Measurements from ENCODE around the gene MADCAM1. TPM values are rescaled to one million over a fixed set of nuclear protein-coding genes. Genes with fewer than 3 reads are reported as not detected.

The MADCAM1 gene
- total and polyA plus RNA-seq, 2 of the 8 experiments (the other 6 are each of a cell fraction or from before 2014, with no cell fraction given): 2.3 to 3.0 TPM

- TF ChIP-seq KDM5A (IDR thresholded peaks at IDR 0.05; ENCODE audit: low read length) (no peak), GABPA (IDR thresholded peaks at IDR 0.05; ENCODE audit: borderline replicate concordance, insufficient read depth, low read length) (peak; percentile 11; the same call in 1 of the 2 replicates), HDAC2 (IDR thresholded peaks at IDR 0.05; ENCODE audit: borderline replicate concordance in 1 of 2, low read depth in 2 of 2, low read length in 2 of 2) (0 out of 4 replicates have a peak, but pooled peaks of 1 of the 2 experiments have one; percentile 25), SRF (IDR thresholded peaks at IDR 0.05; ENCODE audit: low read depth, low read length) (no peak), SP1 (IDR thresholded peaks at IDR 0.05; ENCODE audit: low read depth, low read length) (peak; percentile 50; the same call in 1 of the 2 replicates), TAF1 (IDR thresholded peaks at IDR 0.05; ENCODE audit: low read depth, low read length) (peak; percentile 25; the same call in 1 of the 2 replicates), CTCF (IDR thresholded peaks at IDR 0.05; ENCODE audit: control extremely low read depth in 1 of 3, insufficient read depth in 1 of 3, low read depth in 1 of 3, low read length in 3 of 3) (peak; percentile 93 to 99 (median 97)), HDAC6 (IDR thresholded peaks at IDR 0.05; ENCODE audit: low read depth, low read length) (no peak), JUND (IDR thresholded peaks at IDR 0.05; ENCODE audit: low read length) (no peak), E2F6 (IDR thresholded peaks at IDR 0.05) (no peak), PHF8 (conservative IDR thresholded peaks at IDR 0.05; ENCODE audit: low read depth, low read length) (peak; percentile 20; the same call in 1 of the 2 replicates), MAFK (IDR thresholded peaks at IDR 0.05; ENCODE audit: low read depth, low read length) (no peak), CHD2 (IDR thresholded peaks at IDR 0.05; ENCODE audit: low read length) (no peak), SAP30 (IDR thresholded peaks at IDR 0.05; ENCODE audit: insufficient read depth, insufficient replicate concordance, low read length) (no peak), RNF2 (IDR thresholded peaks at IDR 0.05; ENCODE audit: borderline replicate concordance, low read depth, low read length, missing control alignments, poor library complexity, severe bottlenecking) (no peak), USF2 (IDR thresholded peaks at IDR 0.05; ENCODE audit: low read length) (no peak)
- TF ChIP-seq, protein P1, sequence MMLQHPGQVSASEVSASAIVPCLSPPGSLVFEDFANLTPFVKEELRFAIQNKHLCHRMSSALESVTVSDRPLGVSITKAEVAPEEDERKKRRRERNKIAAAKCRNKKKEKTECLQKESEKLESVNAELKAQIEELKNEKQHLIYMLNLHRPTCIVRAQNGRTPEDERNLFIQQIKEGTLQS (IDR thresholded peaks at IDR 0.05; ENCODE audit: insufficient read depth, low read depth, low read length): no peak
These were observed 10.4 kb downstream of the MADCAM1 start (continued) for GRCh38 chr19:506404-507285.
